Measurements from ENCODE around the gene PPP2R5E.

DNA sequence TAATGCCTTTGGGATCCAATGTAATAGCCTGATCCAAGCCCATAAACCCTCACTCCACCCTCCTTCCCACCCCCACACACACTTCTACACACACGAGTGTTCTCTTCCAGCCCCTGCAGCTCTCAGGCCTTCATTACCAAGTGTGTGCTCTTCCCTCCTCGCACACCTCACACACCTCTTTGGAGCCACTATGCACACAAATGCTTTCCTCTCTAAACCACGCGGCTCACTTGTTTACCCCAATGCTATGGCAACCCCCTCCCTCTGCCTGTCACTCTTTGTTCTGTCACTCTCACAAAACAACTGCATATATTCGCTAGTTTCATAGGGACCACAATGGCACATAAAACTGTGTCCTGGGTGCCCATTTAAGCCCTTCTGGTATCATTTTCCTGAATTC lies 35.1 kb downstream of the PPP2R5E start:
- TF ChIP-seq, protein P1, sequence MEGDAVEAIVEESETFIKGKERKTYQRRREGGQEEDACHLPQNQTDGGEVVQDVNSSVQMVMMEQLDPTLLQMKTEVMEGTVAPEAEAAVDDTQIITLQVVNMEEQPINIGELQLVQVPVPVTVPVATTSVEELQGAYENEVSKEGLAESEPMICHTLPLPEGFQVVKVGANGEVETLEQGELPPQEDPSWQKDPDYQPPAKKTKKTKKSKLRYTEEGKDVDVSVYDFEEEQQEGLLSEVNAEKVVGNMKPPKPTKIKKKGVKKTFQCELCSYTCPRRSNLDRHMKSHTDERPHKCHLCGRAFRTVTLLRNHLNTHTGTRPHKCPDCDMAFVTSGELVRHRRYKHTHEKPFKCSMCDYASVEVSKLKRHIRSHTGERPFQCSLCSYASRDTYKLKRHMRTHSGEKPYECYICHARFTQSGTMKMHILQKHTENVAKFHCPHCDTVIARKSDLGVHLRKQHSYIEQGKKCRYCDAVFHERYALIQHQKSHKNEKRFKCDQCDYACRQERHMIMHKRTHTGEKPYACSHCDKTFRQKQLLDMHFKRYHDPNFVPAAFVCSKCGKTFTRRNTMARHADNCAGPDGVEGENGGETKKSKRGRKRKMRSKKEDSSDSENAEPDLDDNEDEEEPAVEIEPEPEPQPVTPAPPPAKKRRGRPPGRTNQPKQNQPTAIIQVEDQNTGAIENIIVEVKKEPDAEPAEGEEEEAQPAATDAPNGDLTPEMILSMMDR (IDR thresholded peaks at IDR 0.05): no peak
- no peak for TF ChIP-seq POLR2AphosphoS5 (IDR thresholded peaks at IDR 0.05)

Measured in breast epithelium (tissue), 3 donors.